Type B pancreatic cell (in vitro differentiated cells): ENCODE data around the gene PARD3B. TPM values are rescaled to one million over a fixed set of nuclear protein-coding genes. Genes with fewer than 3 reads are reported as not detected.

Experiments used
- DNase-seq: peaks from one replicate; pipeline ENCODE4 v3.0.0; 2021; ENCODE audit warnings: mixed read lengths; ENCODE audit not compliant: unreplicated experiment; ENCODE audit errors: extremely low spot score
- H3K27ac Mint-ChIP-seq: 2 replicates; pipeline ENCODE4 v1.8.0; 2021; ENCODE audit warnings: mild to moderate bottlenecking, mixed read lengths
- H3K27me3 Mint-ChIP-seq: 2 replicates; pipeline ENCODE4 v1.8.0; 2021; ENCODE audit warnings: mixed read lengths
- H3K36me3 Mint-ChIP-seq: 2 replicates; pipeline ENCODE4 v1.8.0; 2021; ENCODE audit warnings: mixed read lengths
- H3K4me1 Mint-ChIP-seq: one replicate; pipeline ENCODE4 v1.8.0; 2021; ENCODE audit warnings: mixed read lengths; ENCODE audit not compliant: unreplicated experiment
- H3K4me3 Mint-ChIP-seq: 2 replicates; pipeline ENCODE4 v1.8.0; 2021; ENCODE audit warnings: mild to moderate bottlenecking, mixed read lengths
- H3K9me3 Mint-ChIP-seq: 2 replicates; pipeline ENCODE4 v1.8.0; 2021; ENCODE audit warnings: mixed read lengths
- CTCF ChIP-seq: fragments of 200-600 bp; sonication (generic); conservative IDR thresholded peaks from 2 replicates; pipeline ENCODE4 v1.5.0; 2021; ENCODE audit warnings: antibody characterized with exemption, mild to moderate bottlenecking
- total RNA-seq: library from RNA; stranded (reverse); gene quantifications from 2 replicates; pipeline ENCODE4 v1.2.1, GENCODE V29; 2021; ENCODE audit warnings: low replicate concordance

PARD3B gene
- total RNA-seq, 1 donor from 2014 or later, result 15.9 TPM

GRCh38 chr2:205058409-205058808, 513.1 kb downstream of the PARD3B start:
- H3K4me3 Mint-ChIP-seq, result no peak overlapping the region
- peaks cover 9% of the 10 kb centered on the region for H3K9me3 Mint-ChIP-seq
- H3K27me3 Mint-ChIP-seq, result no peaks in the 10 kb centered on the region
- peaks cover 4% of the 10 kb centered on the region for H3K36me3 Mint-ChIP-seq
- no peak for DNase-seq
- no peak overlapping the region for H3K27ac Mint-ChIP-seq
- peaks cover 9% of the 10 kb centered on the region for H3K4me1 Mint-ChIP-seq
- no peak for TF ChIP-seq CTCF

GRCh38 chr2:205060269-205060668, 515.0 kb downstream of the PARD3B start:
- H3K9me3 Mint-ChIP-seq, result peaks cover 9% of the 10 kb centered on the region
- peaks cover 4% of the 10 kb centered on the region for H3K36me3 Mint-ChIP-seq
- H3K27me3 Mint-ChIP-seq, result no peaks in the 10 kb centered on the region
- H3K4me3 Mint-ChIP-seq, result no peak overlapping the region
- no peak overlapping the region for H3K27ac Mint-ChIP-seq
- DNase-seq, result no peak
- H3K4me1 Mint-ChIP-seq, result peaks cover 5% of the 10 kb centered on the region
- no peak for TF ChIP-seq CTCF

GRCh38 chr2:205066081-205066480, 520.8 kb downstream of the PARD3B start:
- H3K4me1 Mint-ChIP-seq, result peaks cover 8% of the 10 kb centered on the region
- DNase-seq, result no peak
- H3K36me3 Mint-ChIP-seq, result peaks cover 4% of the 10 kb centered on the region
- no peaks in the 10 kb centered on the region for H3K27me3 Mint-ChIP-seq
- H3K9me3 Mint-ChIP-seq, result no peaks in the 10 kb centered on the region
- H3K27ac Mint-ChIP-seq, result no peak overlapping the region
- no peak overlapping the region for H3K4me3 Mint-ChIP-seq
- TF ChIP-seq CTCF, result no peak

GRCh38 chr2:205069928-205070327, 524.7 kb downstream of the PARD3B start:
- peaks cover 15% of the 10 kb centered on the region for H3K4me1 Mint-ChIP-seq
- DNase-seq, result no peak
- TF ChIP-seq CTCF, result no peak
- no peak overlapping the region for H3K27ac Mint-ChIP-seq
- H3K9me3 Mint-ChIP-seq, result no peaks in the 10 kb centered on the region
- H3K4me3 Mint-ChIP-seq, result no peak overlapping the region
- H3K27me3 Mint-ChIP-seq, result no peaks in the 10 kb centered on the region
- H3K36me3 Mint-ChIP-seq, result peaks cover 4% of the 10 kb centered on the region

GRCh38 chr2:205070889-205071288, 525.6 kb downstream of the PARD3B start:
- Mint-ChIP-seq H3K36me3 (peaks cover 4% of the 10 kb centered on the region), H3K27me3 (no peaks in the 10 kb centered on the region), H3K4me3 (no peak overlapping the region), H3K9me3 (no peaks in the 10 kb centered on the region), H3K4me1 (peaks cover 12% of the 10 kb centered on the region), H3K27ac (no peak overlapping the region)
- no peak for TF ChIP-seq CTCF
- DNase-seq, result no peak

GRCh38 chr2:205073433-205074020, 528.3 kb downstream of the PARD3B start:
- H3K27ac Mint-ChIP-seq, result no peak overlapping the region
- no peaks in the 10 kb centered on the region for H3K36me3 Mint-ChIP-seq
- TF ChIP-seq CTCF, result no peak
- H3K4me1 Mint-ChIP-seq, result peaks cover 21% of the 10 kb centered on the region
- H3K9me3 Mint-ChIP-seq, result no peaks in the 10 kb centered on the region
- H3K27me3 Mint-ChIP-seq, result no peaks in the 10 kb centered on the region
- no peak for DNase-seq
- no peak overlapping the region for H3K4me3 Mint-ChIP-seq
